SK-N-SH (cell line): Measurements from ENCODE around the gene GFI1B. TPM values are rescaled to one million over a fixed set of nuclear protein-coding genes. Genes with fewer than 3 reads are reported as not detected.
A peak's percentile ranks its signal among the peaks of the same experiment; 100 is the strongest.
"Not testable (repeated sequence)": the region's sequence is repeated elsewhere in the genome, so short reads cannot be mapped to it uniquely, and the experiment has no call there.

Experiments used
- CTCF ChIA-PET: fragments of 300-600, 350-600 bp; formaldehyde crosslinking; extraction: SDS; loops from one replicate; lab custom pipeline; 2021; lab: Yijun Ruan, JAX
- POLR2A ChIA-PET: fragments of 350-600 bp; sonication (Branson Sonifier 250); formaldehyde crosslinking; extraction: SDS; loops from one replicate; lab custom pipeline; 2020; ENCODE audit warnings: antibody characterized with exemption, inconsistent platforms; lab: Yijun Ruan, JAX
- DNase-seq: peaks from one replicate; pipeline ENCODE4 v3.0.0; 2012
- H2AFZ ChIP-seq: fragments of 200-600 bp; sonication (generic); 2 replicates; pipeline ENCODE4 v1.8.1; 2016; ENCODE audit warnings: antibody characterized with exemption, mild to moderate bottlenecking, low read depth
- H3F3A ChIP-seq: fragments of 200-600 bp; sonication (generic); replicated peaks from 2 replicates; pipeline ENCODE3; 2016; ENCODE audit warnings: antibody characterized with exemption, mild to moderate bottlenecking; ENCODE audit not compliant: insufficient read depth
- H3K27ac ChIP-seq, 2 experiments: fragments of 200-500 bp in 1 of 2; fragments of 200-600 bp in 1 of 2; sonication (Bioruptor generic) in 1 of 2; sonication (generic), shearing (Covaris generic) in 1 of 2; 2 replicates each; pipeline versions ENCODE4 v1.5.1 to v1.6.1; 2014 to 2016; ENCODE audit warnings: low read depth in 2 of 2, inconsistent platforms in 1 of 2, low read length in 1 of 2, mild to moderate bottlenecking in 1 of 2, mixed read lengths in 1 of 2
- H3K27me3 ChIP-seq: fragments of 200-600 bp; sonication (generic), shearing (Covaris generic); 2 replicates; pipeline ENCODE4 v1.6.1; 2016; ENCODE audit warnings: mixed run types; ENCODE audit not compliant: insufficient read depth
- H3K36me3 ChIP-seq, 2 experiments: fragments of 200-500 bp in 1 of 2; fragments of 200-600 bp in 1 of 2; sonication (Bioruptor generic) in 1 of 2; sonication (generic) in 1 of 2; replicated peaks in 1 of 2; 2 replicates each; pipeline versions ENCODE3 to v1.5.1; 2014 to 2016; ENCODE audit warnings: low read length in 1 of 2, mild to moderate bottlenecking in 1 of 2; ENCODE audit not compliant: insufficient read depth in 2 of 2, control insufficient read depth in 1 of 2
- H3K4me1 ChIP-seq, 2 experiments: fragments of 200-500 bp in 1 of 2; fragments of 200-600 bp in 1 of 2; sonication (Bioruptor generic) in 1 of 2; sonication (generic), shearing (Covaris generic) in 1 of 2; 2 replicates each; pipeline versions ENCODE4 v1.5.1 to v1.6.1; 2014 to 2016; ENCODE audit warnings: low read depth in 1 of 2, low read length in 1 of 2, mixed run types in 1 of 2; ENCODE audit not compliant: insufficient read depth in 2 of 2, control insufficient read depth in 1 of 2
- H3K4me2 ChIP-seq: fragments of 200-600 bp; sonication (generic), shearing (Covaris generic); 2 replicates; pipeline ENCODE4 v1.6.1; 2017; ENCODE audit warnings: mixed run types
- H3K4me3 ChIP-seq, 2 experiments: fragments of 200-500 bp in 1 of 2; fragments of 200-600 bp in 1 of 2; sonication (Bioruptor generic) in 1 of 2; sonication (generic), shearing (Covaris generic) in 1 of 2; 2 replicates each; pipeline versions ENCODE4 v1.5.1 to v1.8.1; 2014 to 2016; ENCODE audit warnings: low read depth in 2 of 2, inconsistent platforms in 1 of 2, low read length in 1 of 2, mild to moderate bottlenecking in 1 of 2, mixed read lengths in 1 of 2, moderate library complexity in 1 of 2
- H3K79me2 ChIP-seq: fragments of 200-600 bp; sonication (generic); 2 replicates; pipeline ENCODE4 v1.8.1; 2017; ENCODE audit warnings: mild to moderate bottlenecking; ENCODE audit not compliant: insufficient read depth
- H3K9ac ChIP-seq: fragments of 200-600 bp; sonication (generic); 2 replicates; pipeline ENCODE4 v1.6.1; 2017; ENCODE audit warnings: mixed run types
- H3K9me2 ChIP-seq: fragments of 200-600 bp; sonication (generic); 2 replicates; pipeline ENCODE4 v1.6.1; 2017; ENCODE audit warnings: mixed run types
- H3K9me3 ChIP-seq: fragments of 200-600 bp; sonication (generic); 2 replicates; pipeline ENCODE4 v1.6.1; 2017; ENCODE audit warnings: mixed run types, mild to moderate bottlenecking, moderate library complexity
- H4K20me1 ChIP-seq: fragments of 200-600 bp; sonication (generic); 2 replicates; pipeline ENCODE4 v1.6.1; 2017; ENCODE audit warnings: mild to moderate bottlenecking, mixed run types; ENCODE audit not compliant: insufficient read depth
- FOXJ3 ChIP-seq: sonication (generic); formaldehyde crosslinking; IDR thresholded peaks from 2 replicates; pipeline ENCODE4 v1.5.1; 2020; ENCODE audit warnings: mild to moderate bottlenecking, missing genetic modification reagents
- RAD21 ChIP-seq: IDR thresholded peaks from 2 replicates; pipeline ENCODE4 v1.6.1; 2012; ENCODE audit warnings: mild to moderate bottlenecking, low read length
- SMC3 ChIP-seq: IDR thresholded peaks from 2 replicates; pipeline ENCODE4 v1.6.1; 2012; ENCODE audit warnings: low read depth, low read length, improper control_type of control experiment
- USF1 ChIP-seq: IDR thresholded peaks from 2 replicates; pipeline ENCODE4 v1.4.0; 2012; ENCODE audit warnings: low read depth, borderline replicate concordance
- WGBS: methylation state at CpG from one replicate; pipeline ENCODE4 v1.1.6; 2017; ENCODE audit warnings: low lambda C conversion rate; 5-methylcytosine and 5-hydroxymethylcytosine counted together
- polyA plus RNA-seq, 3 experiments: library from polyadenylated mRNA; depleted of rRNA; stranded (reverse); fragments of >200 nt; gene quantifications; 2 replicates each; pipeline ENCODE4 v1.2.3, GENCODE V29; 2012
- small RNA-seq, 7 experiments: library from RNA; depleted of rRNA; stranded (forward); fragments of <200 nt; gene quantifications; one replicate each; pipeline ENCODE3, GENCODE V24; 2012
- TF ChIP-seq, protein P1 (sequence below): fragments of 200-600 bp; sonication (generic); IDR thresholded peaks from 2 replicates; pipeline ENCODE4 v1.6.1; 2017; ENCODE audit warnings: antibody characterized with exemption, mild to moderate bottlenecking, moderate library complexity

Gene GFI1B
- polyA plus RNA-seq, 1 of the 3 experiments (the other 2 are of a cell fraction): not detected

DNA sequence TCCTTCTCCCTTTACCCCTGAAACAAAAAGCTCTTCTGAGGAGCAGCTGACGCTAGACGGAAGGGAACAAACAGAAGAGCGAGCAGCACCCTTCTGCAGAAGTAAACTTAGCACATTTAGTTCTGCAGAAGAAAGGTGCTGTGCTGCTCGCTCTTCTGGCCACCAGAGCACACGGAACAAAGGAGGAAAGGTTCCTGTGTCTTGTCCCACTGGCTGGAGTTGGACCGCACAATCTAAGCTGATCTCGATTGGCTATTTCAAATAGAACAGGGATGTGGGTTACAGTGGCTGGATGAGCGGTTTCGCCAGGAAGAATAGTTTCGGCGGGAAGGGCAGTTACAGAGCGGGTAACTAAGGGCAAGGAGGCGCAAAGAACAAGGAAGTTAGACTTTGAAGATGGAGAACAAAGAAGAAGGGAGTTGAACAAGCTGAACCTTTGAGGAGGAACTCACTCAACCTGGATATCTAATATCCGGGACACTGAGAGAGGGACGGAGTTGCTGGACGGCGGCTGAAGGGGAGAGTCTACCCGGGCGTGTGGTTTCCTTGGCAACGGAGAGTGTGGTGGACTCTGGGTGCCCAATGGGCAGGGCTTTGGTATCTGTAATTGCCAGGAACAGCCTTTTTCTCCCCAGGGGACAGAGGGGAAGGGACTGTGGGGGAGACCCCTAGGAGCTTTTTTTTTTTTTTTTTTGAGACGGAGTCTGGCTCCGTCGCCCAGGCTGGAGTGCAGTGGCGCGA lies 59.5 kb downstream of the GFI1B start (continued):
- no peak for TF ChIP-seq FOXJ3
- TF ChIP-seq USF1: no peak

DNA sequence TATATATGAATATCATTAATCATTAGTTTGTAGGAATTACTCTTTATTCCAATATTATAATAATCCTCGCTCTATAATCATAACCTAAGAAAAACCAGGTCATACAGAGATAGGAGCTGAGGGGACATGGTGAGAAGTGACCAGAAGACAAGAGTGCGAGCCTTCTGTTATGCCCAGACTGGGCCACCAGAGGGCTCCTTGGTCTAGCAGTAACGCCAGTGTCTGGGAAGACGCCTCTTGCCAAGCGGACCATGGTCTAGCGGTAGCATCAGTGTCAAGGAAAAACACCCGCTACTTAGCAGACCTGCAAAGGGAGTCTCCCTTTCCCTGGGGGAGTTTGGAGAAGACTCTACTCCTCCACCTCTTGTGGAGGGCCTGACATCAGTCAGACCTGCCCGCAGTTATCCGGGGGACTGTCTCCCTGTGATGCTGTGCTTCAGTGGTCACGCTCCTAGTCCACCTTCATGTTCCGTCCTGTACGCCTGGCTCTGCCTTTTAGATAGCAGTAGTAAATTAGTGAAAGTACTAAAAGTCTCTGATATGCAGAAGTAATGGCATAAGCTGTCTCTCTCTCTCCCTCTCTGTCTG lies 62.5 kb downstream of the GFI1B start:
- peaks cover 61% of the 10 kb centered on the region for H3K79me2 ChIP-seq
- not testable (repeated sequence) for H3K27ac ChIP-seq, H3K9me3 ChIP-seq, DNase-seq, H3K9ac ChIP-seq, H3K4me2 ChIP-seq, H3K9me2 ChIP-seq, H3F3A ChIP-seq, H3K4me3 ChIP-seq, H3K27me3 ChIP-seq, H2AFZ ChIP-seq, H3K4me1 ChIP-seq
- H3K36me3 ChIP-seq: peaks cover 26 to 40% of the 10 kb centered on the region in 2 experiments
- TF ChIP-seq SMC3 (peak; percentile 53), RAD21 (peak; percentile 66)
- TF ChIP-seq, protein P1, sequence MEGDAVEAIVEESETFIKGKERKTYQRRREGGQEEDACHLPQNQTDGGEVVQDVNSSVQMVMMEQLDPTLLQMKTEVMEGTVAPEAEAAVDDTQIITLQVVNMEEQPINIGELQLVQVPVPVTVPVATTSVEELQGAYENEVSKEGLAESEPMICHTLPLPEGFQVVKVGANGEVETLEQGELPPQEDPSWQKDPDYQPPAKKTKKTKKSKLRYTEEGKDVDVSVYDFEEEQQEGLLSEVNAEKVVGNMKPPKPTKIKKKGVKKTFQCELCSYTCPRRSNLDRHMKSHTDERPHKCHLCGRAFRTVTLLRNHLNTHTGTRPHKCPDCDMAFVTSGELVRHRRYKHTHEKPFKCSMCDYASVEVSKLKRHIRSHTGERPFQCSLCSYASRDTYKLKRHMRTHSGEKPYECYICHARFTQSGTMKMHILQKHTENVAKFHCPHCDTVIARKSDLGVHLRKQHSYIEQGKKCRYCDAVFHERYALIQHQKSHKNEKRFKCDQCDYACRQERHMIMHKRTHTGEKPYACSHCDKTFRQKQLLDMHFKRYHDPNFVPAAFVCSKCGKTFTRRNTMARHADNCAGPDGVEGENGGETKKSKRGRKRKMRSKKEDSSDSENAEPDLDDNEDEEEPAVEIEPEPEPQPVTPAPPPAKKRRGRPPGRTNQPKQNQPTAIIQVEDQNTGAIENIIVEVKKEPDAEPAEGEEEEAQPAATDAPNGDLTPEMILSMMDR: peak; percentile 68
- ChIA-PET POLR2A (interaction anchor here (0.8 to 1.5 kb wide), 2 partner anchors 10 to 16 kb away, joined by 3 to 7 read pairs; partner anchors contain the start of gene GTF3C5), CTCF (interaction anchor here (0.7 to 9.7 kb wide), 12 partner anchors 10 to 145 kb away, joined by 3 to 109 read pairs (median 4); partner anchors contain the start of gene GTF3C5)
- WGBS: 86% methylated on average over 10 of the region's 12 CpGs
- H4K20me1 ChIP-seq: peaks cover 48% of the 10 kb centered on the region

Small RNAs within 50 kb of the gene (small RNA-seq; reads per million reads assigned to genes)
- 0 reads per million in 7 experiments for gene AL593851.1
- gene MIR548AW: 0.23 to 5.7 (median 3.1) reads per million in 7 experiments
- gene RNU7-21P: 0 to 3.4 (median 0.13) reads per million in 7 experiments

Other genes starting within 250 kb of the GFI1B start
- gene AK8, start 100.4 kb upstream of the GFI1B start, polyA plus RNA-seq (2012; rRNA removed): 0.77 and 0.84 TPM in 2 replicates
- gene SPACA9, start 99.8 kb upstream of the GFI1B start, polyA plus RNA-seq (2012; rRNA removed): 6.7 and 9.8 TPM in 2 replicates
- 18.3 and 27.6 TPM in 2 replicates for gene TSC1, start 34.1 kb upstream of the GFI1B start, polyA plus RNA-seq (2012; rRNA removed)
- gene GTF3C5, start 52.3 kb downstream of the GFI1B start, polyA plus RNA-seq (2012; rRNA removed): 57.3 and 59.1 TPM in 2 replicates
- gene CEL, start 83.3 kb downstream of the GFI1B start, polyA plus RNA-seq (2012; rRNA removed): 0.75 and 0.87 TPM in 2 replicates
- gene RALGDS, start 142.5 kb downstream of the GFI1B start, polyA plus RNA-seq (2012; rRNA removed): 64.1 and 64.7 TPM in 2 replicates
- gene GBGT1, start 185.2 kb downstream of the GFI1B start, polyA plus RNA-seq (2012; rRNA removed): 0.45 and 0.51 TPM in 2 replicates
- not detected in 2 replicates for gene OBP2B, start 230.6 kb downstream of the GFI1B start, polyA plus RNA-seq (2012; rRNA removed)